HG02840 (cell line): ENCODE results near the gene GAB3.
"Not testable (repeated sequence)": the region's sequence is repeated elsewhere in the genome, so short reads cannot be mapped to it uniquely, and the experiment has no call there.

Experiments
- ATAC-seq: cut with Tn5 transposase; IDR thresholded peaks from one replicate; pipeline ENCODE4 v1.9.1; 2021; ENCODE audit warnings: mild to moderate bottlenecking, moderate library complexity, moderate number of reproducible peaks; ENCODE audit not compliant: unreplicated experiment, low FRiP score

The GAB3 gene

GRCh38 chrX:154660541-154660940 lies 90.3 kb downstream of the GAB3 start:
- no peak for ATAC-seq

GRCh38 chrX:154658957-154659356 lies 91.9 kb downstream of the GAB3 start:
- no peak for ATAC-seq

GRCh38 chrX:154658187-154658586 lies 92.7 kb downstream of the GAB3 start:
- ATAC-seq: no peak

- no peak for ATAC-seq
These were observed 93.6 kb downstream of the GAB3 start for GRCh38 chrX:154657226-154657805.

- ATAC-seq: no peak
These were observed 95.1 kb downstream of the GAB3 start for GRCh38 chrX:154655786-154656185.

- ATAC-seq: no peak
These were observed 95.5 kb downstream of the GAB3 start for GRCh38 chrX:154655346-154655745.

- ATAC-seq: no peak
These were observed 96.0 kb downstream of the GAB3 start for GRCh38 chrX:154654925-154655324.

- ATAC-seq: no peak
These were observed 96.5 kb downstream of the GAB3 start for GRCh38 chrX:154654372-154654771.

- ATAC-seq: not testable (repeated sequence)
These were observed 97.5 kb downstream of the GAB3 start, which contains the start of gene CTAG2 for GRCh38 chrX:154653413-154653812. TSS of gene CTAG2 (minus strand) at chrX:154653579. CDS start at chrX:154653515, 64 bp downstream.

GRCh38 chrX:154653048-154653401 lies 97.9 kb downstream of the GAB3 start:
- ATAC-seq: no peak

- no peak for ATAC-seq
These were observed 98.4 kb downstream of the GAB3 start for GRCh38 chrX:154652311-154653047.

- no peak for ATAC-seq
These were observed 100.7 kb downstream of the GAB3 start for GRCh38 chrX:154650221-154650510.

- no peak for ATAC-seq
These were observed 101.2 kb downstream of the GAB3 start for GRCh38 chrX:154649503-154650220.

GRCh38 chrX:154648931-154649330 lies 101.9 kb downstream of the GAB3 start:
- ATAC-seq: no peak

- ATAC-seq: not testable (repeated sequence)
These were observed 105.0 kb downstream of the GAB3 start for GRCh38 chrX:154645745-154646378.

- ATAC-seq: not testable (repeated sequence)
These were observed 107.2 kb downstream of the GAB3 start for GRCh38 chrX:154643708-154644107.

GRCh38 chrX:154641740-154642139 lies 109.1 kb downstream of the GAB3 start:
- not testable (repeated sequence) for ATAC-seq

GRCh38 chrX:154633661-154634060 lies 117.2 kb downstream of the GAB3 start:
- not testable (repeated sequence) for ATAC-seq

GRCh38 chrX:154630949-154631348 lies 119.9 kb downstream of the GAB3 start:
- ATAC-seq: not testable (repeated sequence)

- ATAC-seq: not testable (repeated sequence)
These were observed 121.9 kb downstream of the GAB3 start for GRCh38 chrX:154628960-154629359.
